ENCODE data around the gene DTX2. TPM values are rescaled to one million over a fixed set of nuclear protein-coding genes. Genes with fewer than 3 reads are reported as not detected.
"Not testable (repeated sequence)": the region's sequence is repeated elsewhere in the genome, so short reads cannot be mapped to it uniquely, and the experiment has no call there.

DTX2 gene
- 27.0 TPM for polyA plus RNA-seq (2013, experiment 1 of 2)
- 30.6 TPM for polyA plus RNA-seq (2013, experiment 2 of 2)

GRCh38 chr7:76461464-76462101, at the start of gene DTX2:
TSS of gene DTX2 (plus strand) at chr7:76461709. CDS start at chr7:76480510, 18,801 bp downstream.
- not testable (repeated sequence) for H3K9ac ChIP-seq (ENCODE audit: low read depth, low read length); H3K9me3 ChIP-seq (ENCODE audit: insufficient read depth, low read depth, low read length); H3K27me3 ChIP-seq (ENCODE audit: insufficient read depth, low read length); H3K4me1 ChIP-seq (ENCODE audit: insufficient read depth, low read length); H3K36me3 ChIP-seq (ENCODE audit: insufficient read depth, low read length); H3K27ac ChIP-seq (ENCODE audit: low read depth, low read length)
- WGBS: 2% methylated on average over 11 of the region's 54 CpGs
- peak within 1 kb of the TSS; percentile 49 for H3K4me3 ChIP-seq (ENCODE audit: low read length)

- WGBS: 98% methylated on average over 5 of the region's 5 CpGs
- no peak overlapping the region for H3K9ac ChIP-seq (ENCODE audit: low read depth, low read length)
- no peak overlapping the region for H3K27ac ChIP-seq (ENCODE audit: low read depth, low read length)
- H3K4me1 ChIP-seq (ENCODE audit: insufficient read depth, low read length): peaks cover 4% of the 10 kb centered on the region; the same call in 1 of the 2 replicates
- no peaks in the 10 kb centered on the region for H3K9me3 ChIP-seq (ENCODE audit: insufficient read depth, low read depth, low read length)
- no peaks in the 10 kb centered on the region for H3K36me3 ChIP-seq (ENCODE audit: insufficient read depth, low read length)
- H3K27me3 ChIP-seq (ENCODE audit: insufficient read depth, low read length): no peaks in the 10 kb centered on the region
- no peak overlapping the region for H3K4me3 ChIP-seq (ENCODE audit: low read length)
These were observed 49.3 kb upstream of the DTX2 start for GRCh38 chr7:76412249-76412648.

GRCh38 chr7:76417654-76418310, 43.7 kb upstream of the DTX2 start:
- H3K27me3 ChIP-seq (ENCODE audit: insufficient read depth, low read length); H3K9ac ChIP-seq (ENCODE audit: low read depth, low read length); H3K36me3 ChIP-seq (ENCODE audit: insufficient read depth, low read length); H3K27ac ChIP-seq (ENCODE audit: low read depth, low read length); H3K9me3 ChIP-seq (ENCODE audit: insufficient read depth, low read depth, low read length); H3K4me3 ChIP-seq (ENCODE audit: low read length); H3K4me1 ChIP-seq (ENCODE audit: insufficient read depth, low read length): not testable (repeated sequence)
- WGBS: 95% methylated on average over 10 of the region's 10 CpGs

GRCh38 chr7:76421097-76421496, 40.4 kb upstream of the DTX2 start:
- H3K4me1 ChIP-seq (ENCODE audit: insufficient read depth, low read length): peaks cover 11% of the 10 kb centered on the region
- H3K27ac ChIP-seq (ENCODE audit: low read depth, low read length); H3K9ac ChIP-seq (ENCODE audit: low read depth, low read length); H3K9me3 ChIP-seq (ENCODE audit: insufficient read depth, low read depth, low read length); H3K27me3 ChIP-seq (ENCODE audit: insufficient read depth, low read length); H3K36me3 ChIP-seq (ENCODE audit: insufficient read depth, low read length); H3K4me3 ChIP-seq (ENCODE audit: low read length): not testable (repeated sequence)
- 88% methylated on average over 6 of the region's 6 CpGs for WGBS

GRCh38 chr7:76423666-76424412, 37.7 kb upstream of the DTX2 start:
- 57% methylated on average over 15 of the region's 15 CpGs for WGBS
- no peaks in the 10 kb centered on the region for H3K36me3 ChIP-seq (ENCODE audit: insufficient read depth, low read length)
- no peaks in the 10 kb centered on the region for H3K27me3 ChIP-seq (ENCODE audit: insufficient read depth, low read length)
- no peak overlapping the region for H3K9ac ChIP-seq (ENCODE audit: low read depth, low read length)
- H3K9me3 ChIP-seq (ENCODE audit: insufficient read depth, low read depth, low read length): no peaks in the 10 kb centered on the region
- H3K4me3 ChIP-seq (ENCODE audit: low read length): no peak overlapping the region
- peaks cover 11% of the 10 kb centered on the region for H3K4me1 ChIP-seq (ENCODE audit: insufficient read depth, low read length)
- no peak overlapping the region; the same call in 1 of the 2 replicates for H3K27ac ChIP-seq (ENCODE audit: low read depth, low read length)

- H3K9ac ChIP-seq (ENCODE audit: low read depth, low read length): no peak within 1 kb of the TSS
- WGBS: 89% methylated on average over 10 of the region's 10 CpGs
These were observed 36.9 kb upstream of the DTX2 start, which contains the start of gene ZP3 for GRCh38 chr7:76424413-76425111. TSS of gene ZP3 (plus strand) at chr7:76424950. CDS start at chr7:76424965, 15 bp downstream.

GRCh38 chr7:76425156-76425555, 36.4 kb upstream of the DTX2 start:
- H3K9ac ChIP-seq (ENCODE audit: low read depth, low read length): no peak overlapping the region
- H3K4me1 ChIP-seq (ENCODE audit: insufficient read depth, low read length): peaks cover 11% of the 10 kb centered on the region
- 96% methylated on average over 9 of the region's 9 CpGs for WGBS
- H3K27ac ChIP-seq (ENCODE audit: low read depth, low read length): no peak overlapping the region
- H3K27me3 ChIP-seq (ENCODE audit: insufficient read depth, low read length): no peaks in the 10 kb centered on the region
- no peaks in the 10 kb centered on the region for H3K9me3 ChIP-seq (ENCODE audit: insufficient read depth, low read depth, low read length)
- no peak overlapping the region for H3K4me3 ChIP-seq (ENCODE audit: low read length)
- H3K36me3 ChIP-seq (ENCODE audit: insufficient read depth, low read length): no peaks in the 10 kb centered on the region

More at GRCh38 chr7:76424413-76425111, 36.9 kb upstream of the DTX2 start, which contains the start of gene ZP3:
- Histone ChIP-seq H3K27me3 (ENCODE audit: insufficient read depth, low read length) (no peaks in the 10 kb centered on the region), H3K4me3 (ENCODE audit: low read length) (no peak within 1 kb of the TSS), H3K9me3 (ENCODE audit: insufficient read depth, low read depth, low read length) (no peaks in the 10 kb centered on the region), H3K36me3 (ENCODE audit: insufficient read depth, low read length) (no peaks in the 10 kb centered on the region), H3K27ac (ENCODE audit: low read depth, low read length) (no peak within 1 kb of the TSS; the same call in 1 of the 2 replicates), H3K4me1 (ENCODE audit: insufficient read depth, low read length) (peaks cover 11% of the 10 kb centered on the region)

DNA sequence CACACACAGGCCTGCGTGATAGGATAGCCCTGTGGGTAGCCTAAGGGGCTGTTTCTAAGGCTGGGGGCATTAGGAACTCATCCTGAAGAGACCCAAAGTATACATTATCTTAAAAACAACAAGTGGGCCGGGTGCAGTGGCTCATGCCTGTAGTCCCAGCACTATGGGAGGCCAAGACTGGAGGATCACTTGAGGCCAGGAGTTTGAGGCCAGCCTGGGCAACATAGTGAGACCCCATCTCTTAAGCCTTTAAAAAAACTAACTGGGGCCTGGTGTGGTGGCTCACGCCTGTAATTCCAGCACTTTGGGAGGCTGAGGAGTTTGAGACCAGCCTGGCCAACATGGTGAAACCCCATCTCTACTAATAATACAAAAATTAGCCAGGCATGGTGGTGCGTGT, 36.0 kb upstream of the DTX2 start:
- not testable (repeated sequence) for H3K4me3 ChIP-seq (ENCODE audit: low read length); H3K9ac ChIP-seq (ENCODE audit: low read depth, low read length); H3K9me3 ChIP-seq (ENCODE audit: insufficient read depth, low read depth, low read length); H3K27ac ChIP-seq (ENCODE audit: low read depth, low read length); H3K27me3 ChIP-seq (ENCODE audit: insufficient read depth, low read length); H3K36me3 ChIP-seq (ENCODE audit: insufficient read depth, low read length)
- WGBS: 99% methylated on average over 4 of the region's 4 CpGs
- peaks cover 11% of the 10 kb centered on the region for H3K4me1 ChIP-seq (ENCODE audit: insufficient read depth, low read length)

DNA sequence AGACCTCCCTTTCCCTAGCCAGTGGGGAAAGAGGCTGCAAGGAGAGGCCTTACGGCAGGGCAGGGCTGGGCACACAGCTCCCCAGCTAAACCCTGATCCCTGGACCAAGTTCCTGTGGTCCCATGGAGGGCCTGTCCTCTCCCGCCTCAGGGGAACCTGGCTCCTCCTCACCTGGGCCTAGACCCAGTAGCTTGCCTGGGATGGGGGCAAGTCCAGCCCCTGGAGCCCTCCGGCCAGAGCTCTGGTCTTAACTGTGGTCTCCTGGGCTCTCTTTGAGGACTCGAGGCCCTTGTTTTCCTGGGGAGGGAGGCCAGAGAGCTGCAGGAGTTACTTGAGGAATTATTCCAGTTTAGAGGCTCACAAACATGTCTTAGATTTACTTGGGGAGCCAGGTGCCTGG, 35.3 kb upstream of the DTX2 start:
- Histone ChIP-seq H3K27ac (ENCODE audit: low read depth, low read length) (no peak overlapping the region), H3K9me3 (ENCODE audit: insufficient read depth, low read depth, low read length) (no peaks in the 10 kb centered on the region), H3K27me3 (ENCODE audit: insufficient read depth, low read length) (no peaks in the 10 kb centered on the region), H3K4me3 (ENCODE audit: low read length) (no peak overlapping the region), H3K4me1 (ENCODE audit: insufficient read depth, low read length) (peaks cover 11% of the 10 kb centered on the region), H3K36me3 (ENCODE audit: insufficient read depth, low read length) (no peaks in the 10 kb centered on the region), H3K9ac (ENCODE audit: low read depth, low read length) (no peak overlapping the region)
- 91% methylated on average over 4 of the region's 4 CpGs for WGBS

DNA sequence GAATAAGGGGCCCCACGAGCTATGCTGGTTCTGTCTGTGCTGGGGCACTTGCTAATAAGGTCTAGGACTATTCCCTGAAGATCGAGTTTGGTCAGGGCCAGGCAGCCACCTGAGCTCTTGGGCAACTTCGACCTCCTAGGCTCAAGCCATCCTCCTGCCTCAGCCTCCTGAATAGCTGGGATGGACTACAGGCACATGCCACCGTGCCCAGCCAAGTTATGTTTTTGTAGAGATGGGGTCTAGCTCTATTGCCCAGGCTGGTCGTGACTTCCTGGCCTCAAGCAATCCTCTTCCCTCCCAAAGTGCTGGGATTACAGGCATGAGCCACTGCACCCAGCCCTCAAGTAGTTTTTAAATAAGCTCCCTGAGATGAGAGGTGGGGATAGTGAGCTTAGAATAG, 33.9 kb upstream of the DTX2 start:
- Histone ChIP-seq H3K27me3 (ENCODE audit: insufficient read depth, low read length) (no peaks in the 10 kb centered on the region), H3K9me3 (ENCODE audit: insufficient read depth, low read depth, low read length) (no peaks in the 10 kb centered on the region), H3K9ac (ENCODE audit: low read depth, low read length) (no peak overlapping the region), H3K4me1 (ENCODE audit: insufficient read depth, low read length) (peaks cover 11% of the 10 kb centered on the region), H3K27ac (ENCODE audit: low read depth, low read length) (no peak overlapping the region), H3K36me3 (ENCODE audit: insufficient read depth, low read length) (no peaks in the 10 kb centered on the region), H3K4me3 (ENCODE audit: low read length) (no peak overlapping the region)
- WGBS: 92% methylated on average over 5 of the region's 5 CpGs
